ENCODE data around the gene AUNIP. TPM values are rescaled to one million over a fixed set of nuclear protein-coding genes. Genes with fewer than 3 reads are reported as not detected.

Gene AUNIP, protein sequence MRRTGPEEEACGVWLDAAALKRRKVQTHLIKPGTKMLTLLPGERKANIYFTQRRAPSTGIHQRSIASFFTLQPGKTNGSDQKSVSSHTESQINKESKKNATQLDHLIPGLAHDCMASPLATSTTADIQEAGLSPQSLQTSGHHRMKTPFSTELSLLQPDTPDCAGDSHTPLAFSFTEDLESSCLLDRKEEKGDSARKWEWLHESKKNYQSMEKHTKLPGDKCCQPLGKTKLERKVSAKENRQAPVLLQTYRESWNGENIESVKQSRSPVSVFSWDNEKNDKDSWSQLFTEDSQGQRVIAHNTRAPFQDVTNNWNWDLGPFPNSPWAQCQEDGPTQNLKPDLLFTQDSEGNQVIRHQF
- 1.2 and 1.8 TPM in 2 replicates for total RNA-seq

DNA sequence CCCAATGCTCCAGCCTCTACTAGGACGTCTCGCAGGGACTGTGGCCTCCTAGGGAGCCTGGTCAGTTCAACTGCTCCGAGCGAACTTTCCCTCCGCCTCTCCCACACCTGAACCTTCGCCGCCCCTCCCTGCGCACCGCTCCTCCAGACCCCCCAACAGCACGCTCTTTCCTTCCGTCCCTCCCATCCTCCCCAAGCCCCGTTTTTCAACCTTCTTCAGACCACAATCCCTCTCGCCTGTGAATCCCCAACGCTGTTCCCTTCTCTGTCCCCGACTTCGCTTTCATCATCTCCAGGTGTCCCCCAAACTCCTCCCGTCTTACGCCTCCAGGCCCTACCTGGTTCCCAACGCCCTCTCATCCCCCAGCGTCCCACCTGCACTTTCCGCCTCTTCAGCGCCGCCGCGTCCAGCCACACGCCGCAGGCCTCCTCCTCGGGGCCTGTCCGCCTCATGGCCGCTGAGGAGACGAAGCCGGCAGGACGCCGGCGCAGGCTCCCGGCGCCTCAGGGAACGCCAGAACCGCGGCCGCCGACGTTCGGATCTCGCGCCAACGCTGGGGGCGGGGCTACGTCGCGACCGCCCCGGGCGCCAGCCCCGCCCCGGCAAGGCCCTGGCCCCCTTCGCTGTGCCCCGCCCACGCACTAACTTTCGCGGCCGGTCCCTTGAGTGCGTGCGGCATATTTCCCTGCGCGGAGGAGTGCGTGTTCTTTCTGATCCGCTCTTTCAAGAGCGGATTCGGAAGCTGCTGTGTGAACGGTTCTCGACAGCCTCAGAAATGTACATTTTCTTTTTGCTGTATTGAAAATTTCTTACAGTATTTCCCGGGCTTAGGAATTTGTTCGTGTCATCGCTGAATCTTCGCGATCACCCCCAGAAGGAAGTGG, at the start of gene AUNIP:
Gene AUNIP, minus strand, starts transcription at position 552 of the 884 bp plus-strand sequence. Its CDS starts 100 bp downstream, at position 452.

GRCh38 chr1:25905680-25906643, 46.7 kb upstream of the AUNIP start, which contains the start of gene STMN1:
Gene STMN1 (minus strand): TSS chr1:25906419. CDS start chr1:25904676, 1,743 bp downstream.

GRCh38 chr1:25875154-25875855, 16.0 kb upstream of the AUNIP start, which contains the start of gene PAQR7:
Gene PAQR7 (minus strand): TSS chr1:25875708. CDS start chr1:25863839, 11,869 bp downstream.

GRCh38 chr1:25819491-25820246, 39.6 kb downstream of the AUNIP start, which contains the start of gene MTFR1L:
Gene MTFR1L (plus strand): TSS chr1:25819954. CDS start chr1:25823105, 3,151 bp downstream.

DNA sequence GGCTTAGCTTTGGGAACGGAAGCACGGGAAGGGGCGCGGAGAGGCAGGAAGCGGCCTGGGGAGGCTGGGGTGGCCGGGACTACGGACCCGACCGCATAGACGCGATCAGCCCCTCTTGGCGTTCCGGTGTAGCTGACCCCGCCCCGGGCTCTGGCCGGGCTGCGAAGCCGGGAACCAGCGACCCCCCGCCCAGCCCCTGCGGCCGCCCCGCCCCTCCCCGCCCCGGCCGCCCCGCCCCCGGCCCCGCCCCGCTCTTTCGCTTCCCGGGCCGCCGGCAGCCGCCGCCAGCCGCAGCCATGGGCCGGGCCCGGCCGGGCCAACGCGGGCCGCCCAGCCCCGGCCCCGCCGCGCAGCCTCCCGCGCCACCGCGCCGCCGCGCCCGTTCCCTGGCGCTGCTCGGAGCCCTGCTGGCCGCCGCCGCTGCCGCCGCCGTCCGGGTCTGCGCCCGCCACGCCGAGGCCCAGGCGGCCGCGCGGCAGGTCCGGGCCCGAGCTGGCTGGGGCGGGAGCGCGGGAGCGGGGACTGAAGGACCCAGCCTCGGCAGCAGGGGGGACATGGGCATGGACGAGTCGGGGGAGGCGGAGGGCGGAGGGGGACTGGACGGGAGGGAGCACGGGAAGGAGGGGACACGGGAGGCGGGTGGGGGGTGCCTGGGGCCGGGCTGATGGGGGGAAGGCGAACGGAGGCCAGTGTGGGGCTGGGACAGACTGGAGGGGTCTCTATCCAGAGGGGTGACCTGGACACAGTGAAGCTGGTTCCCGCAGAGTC, 59.1 kb downstream of the AUNIP start, which contains the start of gene SELENON:
Gene SELENON, plus strand, starts transcription at position 259 of the 768 bp plus-strand sequence. Its CDS starts 38 bp downstream, at position 297.

Small RNAs within 50 kb of the gene (small RNA-seq; reads per million reads assigned to genes)
- gene AL033528.1 = not detected
- not detected for gene RF00019
- gene SNRPFP2 = not detected

Other genes starting within 250 kb of the AUNIP start
- 0.11 and 0.79 TPM in 2 replicates for gene MAN1C1, start 242.7 kb downstream of the AUNIP start, total RNA-seq
- 14.1 and 25.4 TPM in 2 replicates for gene SELENON, start 59.3 kb downstream of the AUNIP start, total RNA-seq
- gene MTFR1L, start 39.5 kb downstream of the AUNIP start, total RNA-seq = 66.3 and 66.4 TPM in 2 replicates
- gene PAQR7, start 16.3 kb upstream of the AUNIP start, total RNA-seq = 33.5 and 51.4 TPM in 2 replicates
- 67.9 and 81.9 TPM in 2 replicates for gene STMN1, start 47.0 kb upstream of the AUNIP start, total RNA-seq
- gene PAFAH2, start 138.6 kb upstream of the AUNIP start, total RNA-seq = 8.5 and 9.4 TPM in 2 replicates
- 4.7 and 6.7 TPM in 2 replicates for gene EXTL1, start 162.3 kb upstream of the AUNIP start, total RNA-seq
- gene SLC30A2, start 186.7 kb upstream of the AUNIP start, total RNA-seq = 2.2 and 16.9 TPM in 2 replicates
- 0.11 and 13.0 TPM in 2 replicates for gene TRIM63, start 208.2 kb upstream of the AUNIP start, total RNA-seq

All from placental epithelial cell (primary cell).